Inferior parietal cortex (tissue), 1 donor: ENCODE measurements around the gene PTPN7.
"Not testable (repeated sequence)": the region's sequence is repeated elsewhere in the genome, so short reads cannot be mapped to it uniquely, and the experiment has no call there.

Experiments
- DNase-seq: peaks from one replicate; pipeline ENCODE4 v3.0.0-alpha.2; 2016; ENCODE audit errors: extremely low spot score

Gene PTPN7

DNA sequence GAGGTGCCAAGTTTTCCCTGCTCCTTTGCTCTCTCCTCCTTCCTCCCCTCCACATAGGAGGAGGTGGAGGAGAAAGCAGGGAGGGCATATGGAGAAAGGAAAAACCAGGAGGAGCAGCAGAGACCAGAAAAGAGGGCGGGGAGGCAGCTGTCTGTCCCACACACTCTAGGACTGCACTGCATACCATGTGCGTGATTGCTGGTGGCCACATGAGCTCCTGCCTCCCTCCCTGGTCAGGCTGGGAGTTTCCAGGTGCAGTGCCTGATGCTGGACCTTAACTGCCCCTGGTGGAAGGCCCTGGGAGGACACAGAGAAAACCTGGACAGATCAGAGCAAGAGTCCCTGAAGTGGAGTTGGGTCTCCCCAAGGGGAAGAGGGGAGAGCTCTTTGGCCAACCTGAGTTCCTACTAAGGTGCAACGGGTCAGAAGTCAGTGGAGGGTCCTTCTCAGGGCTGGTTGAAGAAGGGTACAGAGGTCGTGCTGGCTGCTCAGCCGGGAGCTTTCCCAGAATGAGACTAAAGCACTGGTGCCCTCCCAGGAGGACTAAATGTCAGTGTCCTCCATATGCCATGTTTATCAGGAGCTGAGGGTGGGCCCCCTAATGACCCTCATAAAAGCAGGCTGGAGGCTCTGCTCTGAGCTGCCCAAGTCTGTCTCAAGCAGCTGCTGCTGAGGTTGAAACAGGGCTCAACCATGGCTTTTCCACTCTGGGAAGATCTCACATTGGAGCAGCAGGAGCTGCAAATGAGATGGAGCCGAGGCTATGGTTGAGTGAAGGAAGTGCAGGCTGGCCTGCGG lies 29.7 kb upstream of the PTPN7 start:
- no peak for DNase-seq

DNA sequence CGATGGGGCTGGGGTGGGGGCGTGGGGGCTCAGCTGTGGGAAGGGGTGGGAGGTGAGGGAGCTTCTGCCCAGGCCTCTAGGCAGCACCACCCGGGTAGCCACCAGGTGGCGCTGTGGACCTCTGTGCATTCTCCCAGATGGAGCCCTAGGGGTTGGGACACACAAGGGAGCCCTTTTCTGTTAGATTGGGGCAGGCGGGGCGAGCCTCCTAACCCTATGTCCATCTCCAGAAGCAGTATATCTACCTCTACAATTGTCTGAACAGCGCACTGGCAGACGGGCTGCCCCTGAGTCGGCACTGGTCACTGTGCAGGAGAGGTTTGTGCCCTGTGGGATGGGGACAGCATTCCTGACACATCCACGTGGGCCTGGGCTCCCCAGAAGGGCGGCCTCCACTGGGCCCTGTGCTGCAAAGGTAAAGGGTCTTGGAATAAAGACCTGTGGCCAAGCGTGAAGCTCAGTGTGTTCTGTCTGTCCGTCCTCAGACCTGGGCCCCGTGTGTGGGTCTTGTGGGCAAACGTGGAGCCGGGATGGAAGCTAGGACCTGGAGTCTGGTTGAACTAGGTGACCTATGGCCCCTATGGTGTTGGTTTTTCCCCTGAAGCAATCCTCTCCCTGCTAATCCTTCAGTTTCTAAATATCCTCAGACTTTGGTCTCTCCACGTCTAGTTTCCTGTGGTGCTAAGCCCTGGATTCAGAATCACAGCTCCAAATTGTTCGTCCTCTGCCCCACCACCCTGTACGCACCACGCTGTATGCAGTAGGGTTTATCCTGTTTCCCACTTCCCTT lies 28.8 kb upstream of the PTPN7 start:
- DNase-seq: peak; percentile 80

GRCh38 chr1:202187697-202188407 lies 27.4 kb upstream of the PTPN7 start:
- no peak for DNase-seq

DNA sequence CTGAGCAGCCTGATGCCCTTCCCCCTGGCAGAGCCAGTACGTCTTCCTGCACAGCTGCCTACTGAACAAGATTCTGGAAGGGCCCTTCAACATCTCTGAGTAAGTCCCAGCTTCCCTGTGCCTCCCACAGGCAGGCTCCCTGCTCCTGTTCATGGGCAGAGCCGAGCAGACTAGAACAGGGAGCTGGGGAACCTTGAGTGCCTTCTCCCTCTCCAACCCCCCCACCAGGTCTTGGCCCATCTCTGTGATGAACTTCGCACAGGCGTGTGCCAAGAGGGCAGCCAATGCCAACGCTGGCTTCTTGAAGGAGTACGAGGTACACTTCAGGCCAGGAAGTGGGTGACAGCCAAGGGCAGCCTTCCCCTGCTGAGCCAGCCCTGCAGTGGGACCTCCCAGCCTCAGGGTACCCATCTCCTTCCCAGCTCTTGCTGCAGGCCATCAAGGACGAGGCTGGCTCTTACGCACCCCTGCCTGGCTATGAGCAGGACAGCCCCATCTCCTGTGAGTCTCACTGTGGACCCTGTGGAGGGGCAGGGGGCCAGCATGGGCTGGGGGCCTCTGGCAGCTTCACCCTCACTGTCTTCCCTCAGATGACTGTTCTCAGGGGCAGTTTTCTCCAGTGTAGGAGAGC lies 26.8 kb upstream of the PTPN7 start:
- no peak for DNase-seq

- no peak for DNase-seq
These were observed 25.9 kb upstream of the PTPN7 start for GRCh38 chr1:202186327-202186726.

- DNase-seq: peak; percentile 82
These were observed 24.5 kb upstream of the PTPN7 start for GRCh38 chr1:202184750-202185460.

DNA sequence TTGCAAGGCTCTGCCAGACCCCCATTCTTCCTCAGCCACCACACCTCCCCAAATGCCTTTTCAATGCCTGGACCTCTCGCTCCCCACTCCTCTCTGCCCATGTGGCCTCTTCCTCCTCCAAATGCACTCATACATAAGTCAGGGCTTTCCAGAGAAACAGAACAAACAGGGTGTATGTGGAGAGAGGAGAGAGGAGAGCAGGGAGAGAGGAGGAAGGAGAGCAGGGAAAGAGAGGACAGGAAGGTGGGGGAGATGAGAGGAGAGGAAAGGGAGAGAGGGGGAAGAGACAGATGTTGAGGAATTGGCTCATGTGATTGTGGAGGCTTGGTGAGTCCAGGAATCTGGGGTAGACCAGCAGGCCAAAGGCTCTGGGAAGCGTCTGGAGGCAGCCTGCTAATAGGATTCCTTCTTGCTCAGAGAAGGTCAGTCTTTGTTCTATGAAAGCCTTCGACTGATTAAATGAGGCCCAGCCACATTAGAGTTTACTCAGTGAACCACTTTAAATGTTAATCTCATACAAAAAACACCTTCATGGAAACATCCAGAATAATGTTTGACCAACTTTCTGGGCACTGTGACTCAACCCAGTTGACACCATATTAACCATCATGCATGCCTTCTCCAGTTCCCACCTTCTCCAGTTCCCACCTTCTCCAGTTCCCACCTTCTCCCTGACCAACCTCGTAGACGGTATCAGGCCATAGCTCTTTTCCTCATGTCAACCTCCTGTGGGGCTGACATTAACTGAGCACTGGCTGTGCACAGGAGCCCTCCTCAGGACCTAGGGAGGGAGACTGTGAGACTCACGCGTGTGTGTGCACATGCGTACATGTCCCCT lies 21.9 kb upstream of the PTPN7 start:
- no peak for DNase-seq

- DNase-seq: no peak
These were observed 21.2 kb upstream of the PTPN7 start for GRCh38 chr1:202181586-202181985.

- not testable (repeated sequence) for DNase-seq
These were observed 20.3 kb upstream of the PTPN7 start for GRCh38 chr1:202180751-202181139.

GRCh38 chr1:202179828-202180750 lies 19.7 kb upstream of the PTPN7 start:
- DNase-seq: no peak

- DNase-seq: no peak
These were observed 16.8 kb upstream of the PTPN7 start for GRCh38 chr1:202176949-202177927.

GRCh38 chr1:202173993-202174392 lies 13.6 kb upstream of the PTPN7 start:
- no peak for DNase-seq

- DNase-seq: no peak
These were observed 11.6 kb upstream of the PTPN7 start for GRCh38 chr1:202172015-202172355.

DNA sequence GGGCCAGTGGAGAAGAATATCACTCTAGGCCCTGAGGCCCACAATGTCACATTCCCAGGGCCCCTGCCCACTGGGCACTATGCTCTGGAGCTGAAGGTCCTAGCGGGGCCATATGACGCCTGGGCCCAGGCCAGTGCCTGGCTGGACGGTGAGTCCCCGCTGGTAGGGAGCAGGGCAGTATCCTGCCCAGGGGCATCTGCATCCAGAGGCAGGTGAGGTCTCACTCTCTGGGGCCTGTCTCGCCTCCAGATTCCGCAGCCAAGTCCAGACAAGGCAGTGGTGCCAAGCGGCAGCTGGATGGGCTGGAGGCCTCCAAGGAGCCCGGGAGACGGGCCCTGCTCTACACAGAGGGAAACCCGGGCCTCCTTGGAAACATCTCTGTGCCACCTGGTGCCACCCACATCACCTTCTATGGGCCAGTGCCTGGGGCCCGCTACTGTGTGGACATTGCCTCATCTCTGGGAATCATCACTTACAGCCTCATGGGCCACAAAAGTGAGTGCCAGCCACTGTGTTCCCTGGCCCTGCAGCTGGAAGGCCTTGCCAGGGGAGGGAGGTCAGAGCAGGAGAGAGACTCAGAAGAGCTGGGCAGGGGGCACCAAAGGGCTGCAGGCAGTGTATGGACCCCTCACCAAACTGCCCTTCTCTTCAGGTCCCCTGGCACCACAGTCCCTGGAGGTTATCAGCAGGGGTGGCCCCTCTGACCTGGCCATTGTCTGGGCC lies 11.1 kb upstream of the PTPN7 start:
- no peak for DNase-seq

- no peak for DNase-seq
These were observed 10.3 kb upstream of the PTPN7 start for GRCh38 chr1:202170726-202171125.

- DNase-seq: no peak
These were observed 8.5 kb upstream of the PTPN7 start for GRCh38 chr1:202168861-202169260.

- DNase-seq: no peak
These were observed 7.5 kb upstream of the PTPN7 start for GRCh38 chr1:202167708-202168415.
